ENCODE measurements around the gene PRR33.

DNA sequence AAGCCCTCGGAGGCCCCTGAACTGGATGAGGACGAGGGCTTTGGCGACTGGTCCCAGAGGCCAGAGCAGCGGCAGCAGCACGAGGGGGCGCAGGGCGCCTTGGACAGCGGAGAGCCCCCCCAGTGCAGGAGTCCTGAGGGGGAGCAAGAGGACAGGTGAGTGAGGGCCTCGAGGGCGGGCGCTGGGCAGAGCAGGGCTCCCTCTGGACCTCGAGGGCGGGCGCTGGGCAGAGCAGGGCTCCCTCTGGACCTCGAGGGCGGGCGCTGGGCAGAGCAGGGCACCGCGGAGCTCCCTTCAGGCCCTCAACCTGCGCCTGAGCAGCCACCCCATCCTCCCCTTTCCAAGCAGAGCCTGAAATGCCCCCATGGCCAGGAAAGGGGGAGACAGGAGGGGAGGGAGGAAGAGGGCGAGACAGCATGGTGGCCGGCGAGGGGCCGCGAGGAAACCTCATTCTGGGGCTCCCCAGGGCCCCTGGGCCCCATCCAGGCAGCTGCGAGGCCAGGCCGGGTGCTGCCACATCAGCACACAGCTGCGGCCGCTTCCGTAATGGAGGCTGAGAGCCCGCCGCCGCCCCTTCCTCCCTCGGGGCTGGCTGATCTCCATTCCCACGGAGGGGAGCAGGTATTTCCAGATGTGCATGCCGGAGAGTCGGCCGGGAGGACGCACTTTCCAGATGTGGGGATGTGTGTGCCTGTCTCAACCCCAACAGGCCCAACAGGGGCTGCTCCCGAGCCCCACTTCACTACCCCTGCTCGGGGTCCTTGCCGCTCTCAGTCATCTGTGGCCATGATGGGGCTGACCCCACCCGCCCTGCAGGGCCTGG lies 10.0 kb downstream of the PRR33 start:
- TF ChIP-seq, protein P1, sequence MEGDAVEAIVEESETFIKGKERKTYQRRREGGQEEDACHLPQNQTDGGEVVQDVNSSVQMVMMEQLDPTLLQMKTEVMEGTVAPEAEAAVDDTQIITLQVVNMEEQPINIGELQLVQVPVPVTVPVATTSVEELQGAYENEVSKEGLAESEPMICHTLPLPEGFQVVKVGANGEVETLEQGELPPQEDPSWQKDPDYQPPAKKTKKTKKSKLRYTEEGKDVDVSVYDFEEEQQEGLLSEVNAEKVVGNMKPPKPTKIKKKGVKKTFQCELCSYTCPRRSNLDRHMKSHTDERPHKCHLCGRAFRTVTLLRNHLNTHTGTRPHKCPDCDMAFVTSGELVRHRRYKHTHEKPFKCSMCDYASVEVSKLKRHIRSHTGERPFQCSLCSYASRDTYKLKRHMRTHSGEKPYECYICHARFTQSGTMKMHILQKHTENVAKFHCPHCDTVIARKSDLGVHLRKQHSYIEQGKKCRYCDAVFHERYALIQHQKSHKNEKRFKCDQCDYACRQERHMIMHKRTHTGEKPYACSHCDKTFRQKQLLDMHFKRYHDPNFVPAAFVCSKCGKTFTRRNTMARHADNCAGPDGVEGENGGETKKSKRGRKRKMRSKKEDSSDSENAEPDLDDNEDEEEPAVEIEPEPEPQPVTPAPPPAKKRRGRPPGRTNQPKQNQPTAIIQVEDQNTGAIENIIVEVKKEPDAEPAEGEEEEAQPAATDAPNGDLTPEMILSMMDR (IDR thresholded peaks at IDR 0.05) = no peak
- no peak for TF ChIP-seq POLR2AphosphoS5 (IDR thresholded peaks at IDR 0.05; ENCODE audit: insufficient read depth in 1 of 2, low read depth in 1 of 2)
